ENCODE data around the gene SLC16A12.

The SLC16A12 gene

GRCh38 chr10:89515031-89515841, 20.2 kb downstream of the SLC16A12 start:
- DNase-seq (ENCODE audit: low read depth, low spot score) = no peak

- no peak for DNase-seq (ENCODE audit: low read depth, low spot score)
Measured at GRCh38 chr10:89513206-89513605, 22.2 kb downstream of the SLC16A12 start.

- no peak for DNase-seq (ENCODE audit: low read depth, low spot score)
Measured at GRCh38 chr10:89505640-89506275, 29.6 kb downstream of the SLC16A12 start.

GRCh38 chr10:89504691-89505090, 30.7 kb downstream of the SLC16A12 start:
- DNase-seq (ENCODE audit: low read depth, low spot score) = no peak

- no peak for DNase-seq (ENCODE audit: low read depth, low spot score)
Measured at GRCh38 chr10:89503652-89504370, 31.6 kb downstream of the SLC16A12 start.

GRCh38 chr10:89503151-89503550, 32.2 kb downstream of the SLC16A12 start:
- DNase-seq (ENCODE audit: low read depth, low spot score) = no peak

GRCh38 chr10:89502549-89502948, 32.8 kb downstream of the SLC16A12 start:
- no peak for DNase-seq (ENCODE audit: low read depth, low spot score)

GRCh38 chr10:89494575-89494974, 40.8 kb downstream of the SLC16A12 start:
- DNase-seq (ENCODE audit: low read depth, low spot score) = no peak

- no peak for DNase-seq (ENCODE audit: low read depth, low spot score)
Measured at GRCh38 chr10:89494068-89494467, 41.3 kb downstream of the SLC16A12 start.

- DNase-seq (ENCODE audit: low read depth, low spot score) = no peak
Measured at GRCh38 chr10:89491932-89492331, 43.5 kb downstream of the SLC16A12 start.

GRCh38 chr10:89490596-89491335, 44.6 kb downstream of the SLC16A12 start:
- no peak for DNase-seq (ENCODE audit: low read depth, low spot score)

GRCh38 chr10:89482256-89482655, 53.1 kb downstream of the SLC16A12 start:
- DNase-seq (ENCODE audit: low read depth, low spot score) = no peak

GRCh38 chr10:89481662-89482061, 53.7 kb downstream of the SLC16A12 start:
- DNase-seq (ENCODE audit: low read depth, low spot score) = no peak

GRCh38 chr10:89479771-89480446, 55.5 kb downstream of the SLC16A12 start:
- no peak for DNase-seq (ENCODE audit: low read depth, low spot score)

GRCh38 chr10:89478739-89479654, 56.4 kb downstream of the SLC16A12 start:
- no peak for DNase-seq (ENCODE audit: low read depth, low spot score)

- peak; percentile 33 for DNase-seq (ENCODE audit: low read depth, low spot score)
Measured at GRCh38 chr10:89478085-89478738, 57.2 kb downstream of the SLC16A12 start.

GRCh38 chr10:89476150-89476549, 59.2 kb downstream of the SLC16A12 start:
- DNase-seq (ENCODE audit: low read depth, low spot score) = no peak

GRCh38 chr10:89475591-89475998, 59.8 kb downstream of the SLC16A12 start:
- DNase-seq (ENCODE audit: low read depth, low spot score) = no peak

GRCh38 chr10:89475125-89475524, 60.3 kb downstream of the SLC16A12 start:
- no peak for DNase-seq (ENCODE audit: low read depth, low spot score)

GRCh38 chr10:89474452-89474851, 60.9 kb downstream of the SLC16A12 start:
- DNase-seq (ENCODE audit: low read depth, low spot score) = no peak
